Glutamatergic neuron (in vitro differentiated cells): ENCODE results near the gene F5. TPM values are rescaled to one million over a fixed set of nuclear protein-coding genes. Genes with fewer than 3 reads are reported as not detected.
A peak's percentile ranks its signal among the peaks of the same experiment; 100 is the strongest.

Experiments used
- DNase-seq: peaks from one replicate; pipeline ENCODE4 v3.0.0; 2022
- H3K27ac Mint-ChIP-seq: one replicate; pipeline ENCODE4 v1.8.0; 2020; ENCODE audit warnings: mild to moderate bottlenecking, mixed read lengths, inconsistent platforms; ENCODE audit not compliant: unreplicated experiment
- H3K27me3 Mint-ChIP-seq: one replicate; pipeline ENCODE4 v1.8.0; 2020; ENCODE audit warnings: mild to moderate bottlenecking, moderate library complexity, mixed read lengths, inconsistent platforms; ENCODE audit not compliant: unreplicated experiment
- H3K36me3 Mint-ChIP-seq: one replicate; pipeline ENCODE4 v1.8.0; 2020; ENCODE audit warnings: mild to moderate bottlenecking, mixed read lengths, inconsistent platforms; ENCODE audit not compliant: unreplicated experiment
- H3K4me1 Mint-ChIP-seq: one replicate; pipeline ENCODE4 v1.8.0; 2020; ENCODE audit warnings: mild to moderate bottlenecking, low read depth, mixed read lengths, inconsistent platforms; ENCODE audit not compliant: unreplicated experiment
- H3K4me3 Mint-ChIP-seq: one replicate; pipeline ENCODE4 v1.8.0; 2020; ENCODE audit warnings: mild to moderate bottlenecking, mixed read lengths, inconsistent platforms; ENCODE audit not compliant: unreplicated experiment
- H3K9me3 Mint-ChIP-seq: one replicate; pipeline ENCODE4 v1.8.0; 2020; ENCODE audit warnings: mild to moderate bottlenecking, moderate library complexity, mixed read lengths, inconsistent platforms; ENCODE audit not compliant: unreplicated experiment
- total RNA-seq: library from RNA; stranded (reverse); fragmentation: NEBNext Ultra II Directional; extraction: Animal tissue kit (Norgen Biotek cat#: 25700); gene quantifications from one replicate; pipeline ENCODE4 v1.2.1, GENCODE V29; 2021; ENCODE audit not compliant: unreplicated experiment
- TF ChIP-seq, protein P1 (sequence below): fragments of 200-600 bp; sonication (generic); IDR thresholded peaks from one replicate; pipeline ENCODE4 v1.5.0; 2021; ENCODE audit not compliant: partially characterized antibody, unreplicated experiment

F5 gene
- total RNA-seq, 1 donor from 2014 or later, result not detected

DNA sequence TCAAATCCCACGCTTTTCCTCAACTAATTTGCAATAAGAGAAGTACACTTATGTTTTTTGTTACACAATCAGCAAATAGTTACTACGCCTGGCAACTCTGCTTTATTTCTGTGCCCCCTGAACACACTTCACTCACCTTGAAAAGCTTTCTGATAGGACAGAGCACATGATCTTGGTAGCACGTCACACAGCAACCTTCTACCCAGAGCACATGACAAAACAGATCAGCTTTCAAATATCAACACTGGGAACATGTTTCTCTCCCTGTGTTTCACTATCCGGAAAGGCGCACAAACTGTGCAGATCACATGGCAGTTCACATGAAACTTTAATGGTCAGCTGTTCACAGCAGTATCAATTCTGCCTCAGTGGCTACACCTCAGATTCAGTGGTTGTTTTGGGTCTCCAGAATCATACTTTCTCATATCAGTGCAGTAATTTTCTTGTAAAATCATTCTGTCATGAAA lies 102.7 kb downstream of the F5 start:
- H3K9me3 Mint-ChIP-seq, result peaks cover 14% of the 10 kb centered on the region
- DNase-seq, result no peak
- no peak overlapping the region for H3K27ac Mint-ChIP-seq
- TF ChIP-seq, protein P1, sequence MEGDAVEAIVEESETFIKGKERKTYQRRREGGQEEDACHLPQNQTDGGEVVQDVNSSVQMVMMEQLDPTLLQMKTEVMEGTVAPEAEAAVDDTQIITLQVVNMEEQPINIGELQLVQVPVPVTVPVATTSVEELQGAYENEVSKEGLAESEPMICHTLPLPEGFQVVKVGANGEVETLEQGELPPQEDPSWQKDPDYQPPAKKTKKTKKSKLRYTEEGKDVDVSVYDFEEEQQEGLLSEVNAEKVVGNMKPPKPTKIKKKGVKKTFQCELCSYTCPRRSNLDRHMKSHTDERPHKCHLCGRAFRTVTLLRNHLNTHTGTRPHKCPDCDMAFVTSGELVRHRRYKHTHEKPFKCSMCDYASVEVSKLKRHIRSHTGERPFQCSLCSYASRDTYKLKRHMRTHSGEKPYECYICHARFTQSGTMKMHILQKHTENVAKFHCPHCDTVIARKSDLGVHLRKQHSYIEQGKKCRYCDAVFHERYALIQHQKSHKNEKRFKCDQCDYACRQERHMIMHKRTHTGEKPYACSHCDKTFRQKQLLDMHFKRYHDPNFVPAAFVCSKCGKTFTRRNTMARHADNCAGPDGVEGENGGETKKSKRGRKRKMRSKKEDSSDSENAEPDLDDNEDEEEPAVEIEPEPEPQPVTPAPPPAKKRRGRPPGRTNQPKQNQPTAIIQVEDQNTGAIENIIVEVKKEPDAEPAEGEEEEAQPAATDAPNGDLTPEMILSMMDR, result no peak
- H3K4me3 Mint-ChIP-seq, result peak overlapping the region; percentile 95
- H3K27me3 Mint-ChIP-seq, result peaks cover 11% of the 10 kb centered on the region
- H3K4me1 Mint-ChIP-seq, result peaks cover 41% of the 10 kb centered on the region
- H3K36me3 Mint-ChIP-seq, result no peaks in the 10 kb centered on the region

DNA sequence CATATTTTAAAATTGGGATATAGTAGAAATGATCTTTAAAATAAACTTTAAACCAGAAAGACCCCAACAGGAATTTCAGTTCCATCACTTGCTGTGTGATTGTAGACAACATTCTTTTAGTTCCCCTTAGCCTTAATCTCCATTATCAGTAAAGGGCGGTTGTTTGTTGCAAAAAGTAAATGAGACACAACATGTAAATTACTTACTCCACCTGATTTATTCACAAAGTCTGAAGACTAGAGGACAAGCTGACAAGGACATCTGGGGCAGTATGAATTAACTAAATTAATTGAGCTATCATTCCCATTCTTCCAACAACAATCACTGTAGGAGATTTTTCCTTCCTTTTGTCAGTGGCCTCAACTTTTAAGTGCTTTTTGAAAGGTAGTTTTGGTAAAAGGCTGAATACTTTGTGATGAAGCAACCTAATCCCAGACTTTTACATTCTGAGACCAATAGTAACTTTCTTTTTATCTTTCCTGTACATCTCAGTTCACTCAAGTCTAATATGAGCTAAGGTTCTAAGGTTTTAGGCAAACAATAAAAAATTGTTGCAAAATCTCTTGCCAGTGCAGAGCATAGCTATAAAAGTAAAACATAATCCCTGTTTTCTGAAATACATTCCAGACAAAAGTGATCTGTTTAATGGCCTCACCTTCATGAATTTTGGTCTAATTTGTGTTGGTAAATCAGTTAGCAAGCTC lies 106.8 kb downstream of the F5 start:
- H3K4me1 Mint-ChIP-seq, result peaks cover 18% of the 10 kb centered on the region
- no peaks in the 10 kb centered on the region for H3K27me3 Mint-ChIP-seq
- H3K9me3 Mint-ChIP-seq, result peaks cover under 1% of the 10 kb centered on the region
- TF ChIP-seq, protein P1, result no peak
- no peaks in the 10 kb centered on the region for H3K36me3 Mint-ChIP-seq
- no peak overlapping the region for H3K27ac Mint-ChIP-seq
- no peak overlapping the region for H3K4me3 Mint-ChIP-seq
- no peak for DNase-seq

DNA sequence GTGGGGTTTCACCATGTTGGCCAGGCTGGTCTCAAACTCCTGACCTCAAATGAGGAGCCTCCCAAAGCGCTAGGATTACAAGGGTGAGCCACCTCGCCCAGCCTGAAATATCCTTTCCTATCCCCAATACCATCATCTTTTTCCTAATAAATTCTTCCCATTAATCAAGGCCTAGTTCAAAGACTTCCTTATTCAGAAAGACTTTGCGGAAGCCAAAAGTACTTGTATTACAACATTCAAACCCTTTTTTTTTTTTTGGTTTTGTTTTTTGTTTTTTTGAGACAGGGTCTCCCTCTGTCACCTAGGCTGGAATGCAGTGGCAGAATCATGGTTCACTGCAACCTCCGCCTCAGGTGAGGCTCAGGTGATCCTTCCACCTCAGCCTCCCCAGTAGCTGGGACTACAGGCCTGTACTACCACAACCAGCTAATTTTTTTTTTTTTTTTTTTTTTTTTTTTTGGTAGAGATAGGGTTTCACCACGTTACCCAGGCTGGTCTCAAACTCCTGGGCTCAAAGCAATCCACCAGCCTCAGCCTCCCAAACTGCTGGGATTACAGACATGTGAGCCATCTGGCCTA lies 108.1 kb downstream of the F5 start:
- Mint-ChIP-seq H3K4me3 (no peak overlapping the region), H3K27me3 (no peaks in the 10 kb centered on the region), H3K4me1 (peaks cover 6% of the 10 kb centered on the region), H3K36me3 (no peaks in the 10 kb centered on the region), H3K9me3 (no peaks in the 10 kb centered on the region), H3K27ac (no peak overlapping the region)
- TF ChIP-seq, protein P1, result no peak
- no peak for DNase-seq

DNA sequence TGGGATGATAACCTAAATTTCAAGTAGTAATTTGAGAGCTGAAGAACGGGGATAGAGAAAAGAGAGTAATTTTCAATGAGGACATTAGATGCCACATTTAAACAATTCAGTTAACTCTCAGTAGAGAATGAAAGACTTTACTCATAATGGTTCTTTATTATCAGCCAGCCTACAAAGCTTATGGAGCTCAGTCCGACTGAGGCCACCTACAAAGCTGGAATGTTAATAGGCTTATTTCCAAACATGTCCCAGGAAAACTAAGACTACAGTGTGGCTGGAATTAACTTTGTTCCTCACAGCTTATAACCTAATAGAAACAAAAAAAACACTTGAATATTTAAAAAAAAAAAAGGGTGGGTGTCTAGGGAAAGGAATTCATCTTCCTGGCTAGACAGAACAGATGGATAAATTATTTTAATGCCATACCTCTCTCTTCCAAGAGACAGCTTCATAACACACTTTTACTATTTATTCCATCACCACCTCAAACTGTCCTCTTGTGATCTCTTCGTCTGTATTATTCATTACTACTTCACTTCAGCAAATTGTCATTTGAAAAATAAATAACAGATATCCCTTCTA lies 110.4 kb downstream of the F5 start:
- Mint-ChIP-seq H3K27ac (no peak overlapping the region), H3K4me1 (no peaks in the 10 kb centered on the region)

More for the DNA sequence above, 110.4 kb downstream of the F5 start:
- Mint-ChIP-seq H3K4me3 (no peak overlapping the region), H3K27me3 (no peaks in the 10 kb centered on the region), H3K36me3 (no peaks in the 10 kb centered on the region), H3K9me3 (no peaks in the 10 kb centered on the region)
- TF ChIP-seq, protein P1, result no peak
- no peak for DNase-seq
